Fibroblast of skin of scalp (primary cell): Measurements from ENCODE around the gene PEBP1. TPM values are rescaled to one million over a fixed set of nuclear protein-coding genes. Genes with fewer than 3 reads are reported as not detected.
A peak's percentile ranks its signal among the peaks of the same experiment; 100 is the strongest.
"Not testable (repeated sequence)": the region's sequence is repeated elsewhere in the genome, so short reads cannot be mapped to it uniquely, and the experiment has no call there.

ENCODE experiments used
- DNase-seq: peaks from one replicate; pipeline ENCODE4 v3.0.0-alpha.2; 2013
- polyA plus RNA-seq, 2 experiments: library from polyadenylated mRNA; unstranded; fragments of 120-200 nt; gene quantifications; one replicate each; pipeline ENCODE4 v1.2.1, GENCODE V29; 2013; ENCODE audit not compliant: insufficient read length in 2 of 2

Gene PEBP1
- polyA plus RNA-seq (2013, experiment 1 of 2; ENCODE audit: insufficient read length), result 142 TPM
- 127 TPM for polyA plus RNA-seq (2013, experiment 2 of 2; ENCODE audit: insufficient read length)

GRCh38 chr12:118135788-118136558 is at the start of gene PEBP1:
Gene PEBP1 (plus strand): TSS chr12:118136124. CDS start chr12:118136210, 86 bp downstream.
- peak; percentile 91 for DNase-seq

GRCh38 chr12:118089782-118090181 is 46.1 kb upstream of the PEBP1 start:
- no peak for DNase-seq

DNA sequence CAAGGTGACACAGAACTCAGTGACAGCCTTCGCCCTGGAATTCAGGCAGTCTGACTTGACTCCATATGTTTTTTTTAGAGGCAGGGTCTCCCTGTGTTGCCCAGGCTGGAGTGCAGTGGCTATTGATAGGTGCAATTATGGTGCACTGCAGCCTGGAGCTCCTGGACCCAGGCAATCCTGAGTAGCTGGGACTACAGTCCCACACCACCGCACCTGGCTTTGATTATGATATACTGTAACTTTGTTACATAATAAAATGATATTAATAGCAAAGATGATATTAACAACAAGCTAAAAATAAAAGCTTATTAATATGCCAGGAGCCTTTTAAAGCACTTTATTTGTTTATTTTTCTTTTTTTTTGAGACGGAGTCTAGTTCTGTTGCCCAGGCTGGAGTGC is 41.9 kb upstream of the PEBP1 start:
- no peak for DNase-seq

DNA sequence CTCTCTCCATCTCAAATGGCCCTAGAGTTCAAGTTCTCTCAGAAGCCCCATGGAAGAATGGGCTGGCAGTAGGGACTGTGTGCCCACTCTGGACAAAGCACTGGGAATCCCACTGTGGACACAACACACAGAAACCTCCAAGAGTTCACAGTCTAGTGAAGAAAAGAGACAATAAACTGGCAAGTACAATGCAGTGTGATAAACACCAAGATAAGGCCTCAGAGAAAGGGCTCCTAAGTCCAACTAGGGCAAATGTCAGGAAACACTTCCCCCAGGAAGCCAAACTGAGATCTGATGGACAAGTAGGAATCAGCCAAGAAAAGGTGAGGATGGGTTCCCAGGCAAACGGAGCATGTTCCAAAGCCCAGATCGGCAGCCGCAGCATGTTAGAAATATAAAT is 37.5 kb upstream of the PEBP1 start:
- DNase-seq, result no peak

GRCh38 chr12:118098911-118099671 is 36.8 kb upstream of the PEBP1 start:
- no peak for DNase-seq

DNA sequence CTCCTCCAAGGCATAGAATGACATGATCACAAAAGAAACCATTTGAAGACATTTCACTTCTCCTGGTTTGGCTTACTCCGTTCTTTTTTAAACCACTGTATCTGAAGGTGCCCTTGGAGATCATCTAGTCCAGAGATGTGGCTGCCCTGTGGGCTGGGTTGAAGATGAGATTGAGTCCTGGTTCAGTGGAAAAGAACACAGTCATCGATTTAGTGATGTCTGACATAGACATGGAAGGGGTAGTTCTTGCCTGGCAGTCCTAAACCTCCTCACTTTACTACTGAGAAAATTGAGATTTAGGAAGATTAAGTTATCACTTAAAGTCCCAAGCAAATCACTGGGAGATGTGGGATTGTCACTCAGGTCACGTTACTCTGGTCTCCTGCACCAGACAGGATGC is 34.9 kb upstream of the PEBP1 start:
- DNase-seq, result no peak

DNA sequence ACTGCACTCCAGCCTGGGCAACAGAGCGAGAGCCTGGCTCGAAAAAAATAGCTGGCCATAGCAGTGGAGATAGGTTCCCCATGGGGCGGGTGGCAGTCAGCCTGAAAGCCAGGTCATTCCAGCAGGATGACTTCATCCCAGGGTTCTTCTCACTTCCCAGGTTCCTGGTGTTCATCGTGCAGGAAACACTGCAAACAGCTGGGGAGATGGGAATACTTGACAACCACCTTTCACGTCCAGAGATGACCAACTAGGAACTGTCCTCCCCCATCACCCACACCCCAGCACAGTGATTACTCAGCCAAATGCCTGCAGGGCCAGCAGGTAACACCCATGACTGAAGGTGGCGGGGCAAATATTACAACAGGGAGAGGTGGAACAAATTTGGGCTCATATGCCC is 33.9 kb upstream of the PEBP1 start:
- no peak for DNase-seq

DNA sequence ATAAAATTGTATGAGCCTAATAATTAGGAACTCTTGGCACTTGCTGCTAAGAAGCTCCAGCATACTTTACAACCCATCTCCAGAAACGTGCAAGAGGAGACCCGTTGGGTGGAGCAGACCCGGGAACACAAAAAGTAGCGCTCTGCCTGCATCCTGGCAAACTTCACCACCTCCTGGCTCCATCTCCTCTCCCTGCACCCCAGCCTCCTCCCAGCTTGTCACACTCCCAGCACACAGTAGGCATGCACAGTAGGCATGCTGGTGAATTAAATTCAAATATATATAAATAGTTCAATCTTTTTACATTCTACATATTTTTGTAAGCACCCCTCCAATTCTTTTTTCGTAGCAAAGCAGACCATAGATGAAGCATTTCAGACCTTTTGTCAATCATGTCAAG is 33.3 kb upstream of the PEBP1 start:
- DNase-seq, result no peak

- DNase-seq, result peak; percentile 5
Observed at GRCh38 chr12:118103201-118103600, 32.7 kb upstream of the PEBP1 start.

GRCh38 chr12:118103601-118104382 is 32.1 kb upstream of the PEBP1 start, which contains the start of gene VSIG10:
Gene VSIG10 (minus strand): TSS chr12:118104011. CDS start chr12:118103671, 340 bp downstream.
- peak; percentile 56 for DNase-seq

- DNase-seq, result no peak
Observed at GRCh38 chr12:118107011-118107410, 28.9 kb upstream of the PEBP1 start.

- no peak for DNase-seq
Observed at GRCh38 chr12:118107694-118108093, 28.2 kb upstream of the PEBP1 start.

DNA sequence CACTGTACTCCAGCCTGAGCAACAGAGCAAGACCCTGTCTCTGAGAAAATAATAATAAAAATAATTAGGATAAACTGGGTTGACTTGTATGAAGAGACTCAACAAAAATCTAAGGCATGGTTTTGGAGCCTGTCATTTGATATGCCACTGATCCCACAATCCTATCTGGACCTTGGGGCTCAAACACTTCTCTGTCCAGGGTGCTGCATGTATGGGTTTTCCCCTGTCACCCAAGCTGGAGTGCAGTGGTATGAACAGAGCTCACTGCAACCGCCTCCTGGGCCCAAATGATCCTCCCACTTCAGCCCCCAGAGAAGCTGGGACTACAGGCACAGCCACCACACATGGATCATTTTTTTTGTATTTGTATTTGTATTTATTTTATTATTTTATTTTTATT is 26.8 kb upstream of the PEBP1 start:
- peak; percentile 11 for DNase-seq

- no peak for DNase-seq
Observed at GRCh38 chr12:118119449-118119879, 16.5 kb upstream of the PEBP1 start.

- peak; percentile 68 for DNase-seq
Observed at GRCh38 chr12:118120579-118121363, 15.2 kb upstream of the PEBP1 start.

DNA sequence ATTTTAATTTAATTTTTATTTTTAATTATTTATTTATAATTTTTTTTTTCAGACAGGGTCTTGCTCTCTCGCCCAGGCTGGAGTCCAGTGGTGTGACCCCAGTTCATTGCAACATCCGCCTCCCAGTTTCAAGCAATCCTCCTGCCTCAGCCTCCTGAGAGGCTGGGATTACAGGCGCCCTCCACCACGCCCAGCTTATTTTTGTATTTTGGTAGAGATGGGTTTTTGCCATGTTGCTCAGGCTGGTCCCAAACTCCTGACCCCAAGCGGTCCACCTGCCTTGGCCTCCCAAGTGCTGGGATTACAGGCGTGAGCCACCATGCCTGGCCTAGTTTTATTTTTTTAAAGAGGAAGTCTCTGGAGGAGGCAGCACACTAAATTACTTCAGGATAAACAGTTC is 13.7 kb upstream of the PEBP1 start:
- DNase-seq, result no peak

DNA sequence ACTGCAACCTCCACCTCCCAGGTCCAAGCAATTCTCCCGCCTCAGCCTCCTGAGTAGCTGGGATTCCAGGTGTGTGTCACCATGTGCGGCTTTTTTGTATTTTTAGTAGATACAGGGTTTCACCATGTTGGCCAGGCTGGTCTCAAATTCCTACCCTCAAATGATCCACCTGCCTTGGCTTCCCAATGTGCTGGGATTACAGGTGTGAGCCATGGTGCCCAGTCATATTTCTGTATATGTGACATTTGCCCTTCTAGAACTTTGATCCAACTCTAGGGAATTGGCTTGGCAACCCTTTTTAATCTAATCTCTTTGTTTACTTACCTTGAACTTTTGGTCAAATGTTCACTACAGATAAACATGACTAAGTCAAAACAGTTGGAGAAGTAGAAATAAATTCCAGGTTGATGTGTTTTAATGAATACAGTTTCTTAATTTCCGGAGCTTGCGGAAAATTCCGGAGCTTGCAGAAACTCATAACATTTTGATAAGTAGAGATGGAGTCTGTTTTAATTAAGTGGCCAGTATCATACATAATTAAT is 11.5 kb upstream of the PEBP1 start:
- DNase-seq, result no peak

DNA sequence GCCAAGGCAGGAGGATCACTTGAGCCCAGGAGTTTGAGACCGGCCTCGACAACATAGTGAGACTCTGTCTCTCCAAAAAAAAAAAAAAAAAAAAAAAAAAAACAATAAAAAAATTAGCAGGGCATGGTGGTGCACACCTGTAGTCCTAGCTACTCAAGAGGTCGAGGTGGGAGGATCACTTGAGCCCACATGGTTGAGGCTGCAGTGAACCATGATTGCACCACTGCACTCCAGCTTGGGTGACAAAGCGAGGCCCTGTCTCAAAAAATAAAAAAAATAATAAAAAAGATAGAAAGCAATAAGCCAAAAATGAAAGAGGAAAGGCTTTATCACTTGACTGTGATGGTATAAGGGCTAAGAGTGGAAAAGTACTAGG is 10.2 kb upstream of the PEBP1 start:
- DNase-seq, result no peak

DNA sequence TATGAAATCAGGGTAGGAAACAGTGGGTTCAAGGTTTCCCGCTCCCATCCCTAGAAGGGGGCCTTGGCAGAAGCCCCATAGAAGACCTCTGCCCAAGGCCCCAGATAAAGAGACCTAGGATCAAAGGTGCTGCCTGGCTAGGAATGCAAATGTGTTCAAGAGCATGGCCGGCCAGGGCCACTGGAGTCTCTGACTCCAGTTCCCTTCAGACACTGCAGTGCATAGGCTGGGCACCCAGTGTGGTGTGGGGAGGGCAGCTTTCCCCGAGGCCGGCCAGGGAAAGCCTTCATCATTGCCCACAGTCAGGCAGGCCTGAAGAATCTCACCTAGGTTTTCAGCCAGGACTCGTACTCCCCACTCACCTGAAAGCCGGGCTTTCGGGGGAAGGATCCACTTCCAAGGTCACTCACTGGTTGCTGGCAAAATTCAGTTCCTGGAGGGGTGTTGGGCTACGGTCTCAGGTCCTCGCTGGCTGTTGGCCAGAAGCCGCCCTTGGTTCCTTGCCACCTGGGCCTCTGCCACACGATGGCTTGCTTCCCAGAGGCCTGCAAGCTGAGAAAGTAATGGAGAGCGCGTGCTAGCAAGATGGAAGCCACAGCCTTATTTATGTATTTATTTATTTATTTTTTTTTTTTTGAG is 9.7 kb upstream of the PEBP1 start:
- DNase-seq, result no peak

DNA sequence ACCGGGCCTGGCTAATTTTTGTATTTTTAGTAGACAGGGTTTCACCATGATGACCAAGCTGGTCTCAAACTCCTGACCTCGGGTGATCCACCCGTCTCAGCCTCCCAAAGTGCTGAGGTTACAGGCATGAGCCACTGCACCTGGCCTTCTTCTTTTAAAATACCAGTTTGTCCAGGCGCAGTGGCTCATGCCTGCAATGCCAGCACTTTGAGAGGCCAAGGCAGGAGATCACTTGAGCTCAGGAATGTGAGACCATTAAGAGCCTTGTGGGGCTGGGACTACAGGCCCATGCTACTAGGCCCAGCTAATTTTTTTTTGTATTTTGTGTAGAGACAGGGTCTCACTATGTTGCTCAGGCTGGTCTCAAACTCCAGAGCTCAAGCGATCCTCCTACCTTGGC is 8.1 kb upstream of the PEBP1 start:
- DNase-seq, result no peak

DNA sequence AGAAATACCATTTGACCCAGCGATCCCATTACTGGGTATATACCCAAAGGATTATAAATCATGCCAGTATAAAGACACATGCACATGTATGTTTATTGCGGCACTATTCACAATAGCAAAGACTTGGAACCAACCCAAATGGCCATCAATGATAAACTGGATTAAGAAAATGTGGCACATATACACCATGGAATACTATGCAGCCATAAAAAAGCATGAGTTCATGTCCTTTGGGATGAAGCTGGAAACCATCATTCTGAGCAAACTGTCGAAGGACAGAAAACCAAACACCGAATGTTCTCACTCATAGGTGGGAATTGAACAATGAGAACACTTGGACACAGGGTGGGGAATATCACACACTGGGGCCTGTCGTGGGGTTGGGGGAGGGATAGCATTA is 6.5 kb upstream of the PEBP1 start:
- not testable (repeated sequence) for DNase-seq
